Globus pallidus (tissue), 1 donor: ENCODE results near the gene MATN1.

ENCODE experiments used
- DNase-seq: peaks from one replicate; pipeline ENCODE4 v3.0.0-alpha.2; 2015; ENCODE audit warnings: low spot score

Gene MATN1

DNA sequence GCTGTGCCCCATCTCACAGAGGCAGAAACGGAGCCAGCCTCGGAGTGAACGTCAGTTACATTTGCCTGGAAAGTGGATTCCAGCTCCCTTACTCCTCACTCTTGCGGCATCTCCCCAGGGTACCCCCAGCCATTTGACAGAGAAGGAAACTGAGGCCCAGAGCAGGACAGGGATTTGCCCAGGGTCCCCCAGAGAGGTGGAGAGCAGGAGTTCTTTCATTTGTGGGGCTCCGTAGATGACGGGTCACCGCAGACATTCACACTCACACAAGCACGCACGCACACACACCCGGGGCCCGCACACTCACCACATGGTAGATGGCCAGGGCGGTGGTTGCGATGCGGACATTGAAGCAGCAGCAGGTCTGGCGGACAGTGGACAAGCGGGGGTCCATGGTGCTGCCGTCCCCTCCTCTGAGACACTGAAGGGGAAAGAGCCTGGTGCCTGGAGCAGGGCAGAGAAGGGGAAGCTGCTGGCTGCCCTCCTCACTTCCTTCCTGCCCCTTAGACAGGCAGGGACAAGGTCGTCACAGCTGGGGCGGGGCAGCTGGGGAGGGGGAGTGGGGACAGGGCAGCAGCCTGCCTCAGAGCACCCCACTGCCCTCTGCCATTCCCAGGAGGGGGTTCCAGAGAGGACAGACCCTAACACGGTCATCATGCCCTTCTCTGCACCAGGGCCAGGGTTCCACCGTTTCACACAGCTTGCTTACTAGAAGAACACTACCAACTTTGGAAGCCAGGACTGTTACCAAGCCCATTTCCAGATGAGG is 34.2 kb upstream of the MATN1 start, which contains the start of gene LAPTM5:
Gene LAPTM5 (minus strand): TSS at position 423 of the 769 bp plus-strand sequence. CDS start 29 bp downstream, at position 394.
- no peak for DNase-seq

DNA sequence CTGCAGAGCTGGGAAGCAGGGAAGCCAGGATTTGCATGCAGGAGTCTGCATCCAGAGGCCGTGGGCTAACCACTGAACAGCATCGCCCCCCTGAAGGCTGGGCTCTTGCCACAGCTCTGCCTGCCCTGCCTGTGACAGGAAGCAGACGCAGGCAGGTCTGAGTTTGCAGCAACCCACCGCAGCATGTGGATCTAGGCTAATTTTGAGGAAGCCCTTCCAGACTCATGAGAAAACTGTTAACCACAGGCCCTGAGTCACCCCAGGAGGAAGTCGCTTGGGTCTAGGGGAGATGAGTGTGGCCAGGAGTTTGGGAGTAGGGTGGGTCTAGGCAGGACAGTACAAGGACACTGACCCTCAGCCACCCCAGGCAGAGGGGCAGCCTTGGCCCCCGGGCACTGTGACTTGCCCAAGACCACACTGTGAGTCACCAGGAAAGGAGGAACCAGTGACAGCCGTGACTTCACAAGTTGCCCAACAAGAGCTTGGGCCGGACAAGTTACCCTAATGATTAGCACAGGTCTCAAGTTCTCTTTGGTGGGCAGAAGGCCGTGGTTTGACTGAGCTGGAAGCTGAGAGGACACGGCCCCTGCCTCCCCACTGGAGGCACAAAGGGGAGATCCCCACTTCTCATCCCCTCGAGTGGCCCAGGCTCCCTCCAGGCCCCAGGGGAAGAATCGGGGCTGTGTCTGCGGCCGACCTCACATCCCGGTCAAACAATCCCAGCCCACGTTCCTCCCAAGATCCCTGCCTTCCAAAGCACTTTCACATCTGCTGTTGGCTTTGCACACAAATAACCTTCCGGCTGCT is 33.4 kb upstream of the MATN1 start:
- DNase-seq, result no peak

DNA sequence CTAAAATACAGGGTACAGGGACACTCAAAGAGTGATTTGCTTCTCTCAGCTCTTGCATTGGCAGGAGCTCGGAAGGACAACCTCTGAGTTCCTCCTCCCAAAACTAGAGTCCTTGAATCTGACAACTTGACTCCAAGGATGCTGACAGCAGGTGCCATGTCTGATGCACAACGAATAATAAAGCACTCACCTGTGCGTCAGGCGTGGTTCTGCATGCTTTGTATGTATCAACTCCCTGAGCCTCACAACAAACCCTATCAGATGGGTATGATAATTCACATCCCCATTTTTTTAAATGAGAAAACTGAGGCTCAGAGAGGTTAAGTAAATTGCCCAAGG is 32.8 kb upstream of the MATN1 start:
- no peak for DNase-seq

DNA sequence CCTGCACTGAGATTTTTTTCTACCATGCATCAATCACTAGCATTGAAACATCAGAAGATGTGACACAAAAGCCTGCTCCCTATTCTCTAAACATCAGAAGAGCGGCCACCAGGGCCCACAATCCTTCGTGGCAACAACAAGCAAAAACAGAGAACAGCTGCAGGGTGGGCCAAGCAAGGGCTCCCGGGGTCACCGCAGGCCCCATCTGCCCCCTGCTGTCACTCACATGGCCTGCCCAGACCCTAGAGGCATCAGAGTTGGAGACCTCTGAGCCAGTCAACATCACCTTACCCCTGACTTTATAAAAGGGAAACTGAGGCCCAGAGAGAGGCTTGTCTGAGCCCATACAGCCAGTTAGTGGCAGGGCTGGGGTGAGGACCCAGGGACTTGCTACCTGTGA is 32.4 kb upstream of the MATN1 start:
- DNase-seq, result no peak

DNA sequence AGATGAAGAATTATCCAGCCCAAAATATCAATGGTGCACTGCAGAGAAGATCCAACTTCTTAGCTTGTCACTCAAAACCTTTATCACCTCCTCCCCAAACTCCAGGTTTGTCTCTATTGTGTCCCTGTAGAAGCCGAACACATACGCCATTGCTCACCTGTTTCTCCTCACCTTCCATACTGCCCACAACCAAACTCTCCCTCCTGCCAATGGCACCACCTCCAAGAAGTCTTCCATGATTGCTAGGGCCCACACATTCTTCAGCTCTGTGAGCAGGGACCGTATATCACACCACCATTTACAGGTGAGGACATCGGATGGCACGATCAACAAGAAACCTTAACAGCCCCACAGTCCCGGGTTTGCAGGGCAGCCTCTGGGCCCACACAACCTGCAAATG is 31.9 kb upstream of the MATN1 start:
- no peak for DNase-seq

DNA sequence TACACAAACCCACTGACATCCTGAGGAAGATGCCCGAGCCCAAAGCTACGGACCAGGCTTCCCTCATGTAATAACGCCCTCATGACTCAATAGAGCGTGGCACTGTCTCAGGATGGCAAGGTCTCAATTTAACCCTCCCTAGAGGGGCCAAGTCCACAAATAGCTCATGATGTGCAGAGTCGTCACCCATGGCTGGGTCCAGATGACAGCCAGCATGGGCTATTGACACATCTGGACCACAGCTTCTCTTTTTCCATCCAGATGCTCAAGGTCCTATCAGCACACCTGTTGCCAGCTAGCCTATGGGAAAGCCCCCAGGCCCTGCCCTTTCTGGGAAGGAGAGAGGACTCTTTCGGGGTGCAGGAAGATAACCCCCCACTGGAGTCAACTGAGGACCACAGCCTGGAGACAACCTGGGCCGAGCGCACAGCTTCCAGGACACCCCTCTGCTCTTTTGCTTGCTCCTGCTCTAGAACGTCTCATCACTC is 31.3 kb upstream of the MATN1 start:
- DNase-seq, result no peak

DNA sequence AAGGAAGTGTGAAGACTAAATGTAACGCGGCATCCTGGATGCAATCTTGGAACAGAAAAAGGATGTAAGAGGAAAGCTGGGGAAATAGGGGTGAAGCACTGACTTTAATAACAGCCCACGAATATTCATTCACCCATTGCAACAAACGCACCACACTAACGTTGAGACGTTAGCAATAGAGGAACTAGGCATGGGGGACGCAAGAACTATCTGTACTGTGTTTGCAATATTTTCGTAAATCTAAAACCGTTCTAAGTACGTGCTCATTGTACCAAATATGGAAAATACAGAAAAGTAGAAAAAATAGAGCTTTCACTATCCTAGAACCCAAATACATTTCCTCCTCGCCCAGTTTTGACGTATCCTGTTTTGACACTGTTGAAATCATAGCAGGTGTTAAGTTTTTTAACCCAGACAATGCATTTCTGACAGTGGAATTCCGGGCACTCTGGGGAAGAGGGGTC is 30.3 kb upstream of the MATN1 start:
- no peak for DNase-seq

DNA sequence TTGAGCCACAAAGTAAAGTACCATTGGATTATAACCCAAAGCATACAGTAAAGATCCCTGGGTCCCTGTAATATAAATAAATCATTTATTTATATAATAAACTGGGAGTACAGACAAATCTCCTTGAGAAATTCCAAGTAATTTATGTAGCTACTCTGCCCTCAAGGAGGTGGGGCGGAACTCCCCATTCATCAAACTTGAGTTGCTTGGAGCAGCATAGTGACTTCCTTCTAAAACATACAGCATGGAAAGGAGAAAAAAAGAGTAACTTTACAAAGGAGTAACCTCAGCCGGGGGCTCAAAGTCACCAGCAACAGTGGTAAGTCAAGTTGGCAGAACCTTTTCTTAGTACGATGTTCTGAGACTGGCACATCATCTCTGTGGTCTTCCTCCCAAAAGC is 29.7 kb upstream of the MATN1 start:
- DNase-seq, result no peak

DNA sequence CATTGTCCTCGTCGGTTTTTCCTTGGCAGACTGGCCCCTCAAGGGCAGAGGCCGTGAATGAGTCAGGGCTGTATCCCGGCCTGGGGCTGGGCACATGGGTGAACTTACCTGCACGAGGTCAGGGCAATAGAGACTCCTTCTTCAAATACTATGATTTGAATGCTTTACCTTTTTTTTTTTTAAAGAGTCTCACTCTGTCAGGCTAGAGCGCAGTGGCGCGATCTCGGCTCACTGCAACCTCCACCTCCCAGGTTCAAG is 29.2 kb upstream of the MATN1 start:
- DNase-seq, result no peak

DNA sequence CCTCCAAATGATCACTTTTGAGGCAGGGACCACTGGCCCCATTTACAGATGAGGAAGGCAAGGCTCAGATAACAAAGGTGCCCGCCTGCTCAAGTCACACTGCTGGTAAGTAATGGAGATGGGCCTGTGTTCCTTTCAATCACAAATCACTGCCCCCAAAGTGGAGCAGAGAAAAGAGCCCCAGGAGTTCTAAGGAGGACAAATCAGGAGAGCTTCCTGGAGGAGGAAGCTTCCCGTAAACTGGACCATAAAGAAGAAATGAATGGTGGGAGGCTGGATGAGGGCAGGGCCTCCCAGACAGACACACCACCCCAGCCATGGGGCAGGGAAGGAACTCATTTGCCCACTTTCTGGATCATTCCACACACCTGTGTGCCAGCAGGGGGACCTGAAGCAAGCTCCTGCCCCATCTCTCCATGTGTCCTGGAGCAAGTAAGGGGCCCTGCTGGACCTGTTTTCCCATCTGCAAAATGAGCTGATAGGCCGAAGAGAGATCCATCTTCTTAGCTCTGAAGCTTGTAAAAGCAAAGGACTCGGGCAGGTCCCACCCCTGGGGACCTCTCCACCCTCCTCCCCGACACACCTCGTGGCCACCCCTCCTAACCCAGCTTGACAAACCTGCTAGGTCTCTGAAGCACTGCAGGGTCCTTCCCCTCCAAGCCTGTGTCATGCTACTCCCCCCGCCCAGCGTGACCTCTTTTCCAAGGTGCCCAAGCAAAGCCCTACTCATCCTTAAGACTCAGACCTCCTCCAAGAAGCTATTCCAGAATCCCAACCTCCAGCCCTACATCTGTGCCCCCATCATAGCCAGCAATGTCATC is 28.7 kb upstream of the MATN1 start:
- no peak for DNase-seq

DNA sequence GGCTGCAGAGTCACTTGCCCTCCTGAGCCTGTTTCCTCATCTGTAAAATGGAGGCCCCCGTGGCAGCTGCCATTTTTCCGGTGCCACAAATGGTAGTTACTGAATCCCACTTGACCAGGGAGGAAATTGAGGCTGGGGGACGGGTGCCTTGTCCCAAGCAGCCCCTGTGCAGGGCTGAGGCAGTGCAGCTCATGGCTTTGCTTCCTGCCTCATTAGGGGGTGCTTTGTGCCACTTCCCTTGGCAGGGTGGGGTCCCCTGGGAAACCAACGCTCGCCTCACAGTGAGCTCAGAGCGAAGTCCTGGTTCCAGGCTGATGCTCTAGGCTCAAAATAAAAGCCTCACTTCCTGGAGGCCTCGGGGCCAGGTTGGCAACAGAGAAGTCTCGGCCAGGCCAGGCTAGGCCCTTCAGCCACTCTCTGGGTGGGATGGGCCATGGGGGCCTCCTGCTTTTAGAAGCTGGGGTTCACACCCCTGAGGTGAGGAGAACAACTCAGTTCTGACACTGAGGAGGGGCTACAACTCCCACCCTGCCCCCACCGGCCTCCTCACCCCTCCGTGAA is 27.4 kb upstream of the MATN1 start:
- DNase-seq, result no peak

DNA sequence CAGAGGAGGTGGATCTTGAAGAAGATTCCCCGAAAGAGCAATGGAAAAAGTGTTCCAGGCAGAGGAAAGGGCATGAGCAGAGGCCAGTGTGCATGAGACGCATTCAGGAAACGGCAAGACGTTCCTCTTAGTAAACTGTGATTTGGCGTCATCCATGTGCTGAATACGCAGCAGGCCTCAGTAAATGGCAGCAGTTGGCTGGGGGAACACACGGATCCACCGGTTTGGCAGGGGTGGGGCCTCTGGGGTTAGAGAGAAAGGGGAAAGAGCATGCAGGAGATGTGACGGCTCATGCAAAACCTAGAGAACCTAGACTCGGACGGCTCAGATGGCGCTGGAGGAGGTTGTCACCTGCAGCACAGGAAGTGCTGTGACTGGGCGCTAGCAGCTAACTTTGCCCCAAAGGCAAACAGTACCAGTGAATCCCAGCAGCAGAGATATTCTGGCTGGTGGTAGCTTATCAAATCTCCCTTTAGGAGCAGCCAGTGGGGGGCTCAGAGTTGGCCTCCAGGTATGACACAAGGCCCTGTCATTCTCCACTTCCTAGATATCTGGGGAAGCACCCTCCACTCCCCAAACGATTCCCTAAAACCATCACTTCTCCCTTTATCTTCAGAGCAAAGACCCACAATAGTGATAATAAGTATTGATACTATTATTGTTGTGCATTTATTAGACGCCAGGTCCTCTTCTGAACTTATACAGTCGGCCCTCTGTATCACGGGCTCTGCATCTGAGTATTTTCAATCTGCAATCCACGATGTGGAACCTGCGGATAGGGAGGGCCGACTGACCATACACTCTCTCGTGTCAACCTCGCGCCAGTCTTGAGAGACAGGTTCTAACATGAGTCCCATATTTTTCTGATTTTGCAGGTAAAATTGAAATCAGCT is 26.6 kb upstream of the MATN1 start:
- no peak for DNase-seq

DNA sequence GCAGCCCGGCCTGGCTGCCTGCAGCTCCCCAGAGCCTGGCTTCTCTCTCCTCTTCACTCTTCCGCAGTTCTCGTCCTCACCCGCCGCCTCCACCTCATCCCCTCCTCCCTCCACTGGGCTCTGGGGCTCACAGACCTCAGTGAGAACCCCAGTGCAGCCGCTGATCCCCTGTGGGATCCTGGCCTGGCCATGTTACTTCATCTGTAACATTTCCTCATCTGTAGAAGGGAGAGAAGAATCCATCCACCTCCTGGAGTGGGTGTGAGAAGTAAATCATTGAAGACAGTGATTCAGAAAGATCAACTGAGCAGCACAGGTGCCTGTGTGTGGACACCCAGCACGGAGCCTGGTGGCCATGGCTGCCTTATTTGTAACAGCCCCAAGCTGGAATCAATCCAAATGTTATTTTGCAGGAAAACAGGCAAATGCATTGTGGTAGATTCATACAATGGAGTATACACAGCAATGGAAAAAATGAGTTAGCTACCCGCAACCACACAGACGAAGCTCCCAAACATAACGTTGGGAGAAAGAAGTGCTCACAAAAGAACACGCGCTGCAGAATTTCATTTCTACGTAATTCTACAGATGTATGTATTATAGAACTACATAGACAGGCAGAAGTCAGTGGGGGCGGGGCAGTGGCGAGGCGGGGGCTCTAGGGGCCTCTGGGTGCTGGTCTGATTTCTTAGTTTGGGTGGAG is 25.5 kb upstream of the MATN1 start:
- DNase-seq, result peak; percentile 89

DNA sequence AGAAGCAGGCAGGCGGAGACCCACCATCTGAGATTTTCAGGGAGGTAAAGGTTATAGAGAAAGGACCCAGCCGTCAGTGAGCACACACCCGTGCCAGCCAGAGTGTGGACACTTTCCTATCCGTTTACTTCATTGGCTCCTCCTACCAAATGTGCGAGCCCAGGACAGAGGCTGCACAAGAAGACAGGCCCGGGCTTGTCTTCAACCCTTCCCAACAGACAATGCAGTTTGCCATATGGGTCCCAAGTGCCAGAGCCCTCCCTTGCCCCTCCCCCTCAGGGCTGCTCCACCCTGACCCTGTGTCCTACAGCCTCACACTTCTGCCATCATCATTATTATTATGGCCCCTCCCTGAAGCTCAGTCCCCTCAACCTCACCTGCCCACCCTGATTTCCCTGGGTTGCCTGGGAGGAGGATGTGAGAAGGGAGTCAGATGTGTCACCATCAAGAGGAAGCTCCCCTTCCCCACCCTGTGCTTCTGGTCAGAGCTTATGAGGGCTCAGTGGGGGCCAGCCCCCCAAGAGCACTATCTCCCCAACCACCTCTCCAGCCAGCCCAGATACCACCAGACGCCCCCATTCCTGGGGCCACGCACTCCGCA is 24.8 kb upstream of the MATN1 start:
- peak; percentile 86 for DNase-seq

DNA sequence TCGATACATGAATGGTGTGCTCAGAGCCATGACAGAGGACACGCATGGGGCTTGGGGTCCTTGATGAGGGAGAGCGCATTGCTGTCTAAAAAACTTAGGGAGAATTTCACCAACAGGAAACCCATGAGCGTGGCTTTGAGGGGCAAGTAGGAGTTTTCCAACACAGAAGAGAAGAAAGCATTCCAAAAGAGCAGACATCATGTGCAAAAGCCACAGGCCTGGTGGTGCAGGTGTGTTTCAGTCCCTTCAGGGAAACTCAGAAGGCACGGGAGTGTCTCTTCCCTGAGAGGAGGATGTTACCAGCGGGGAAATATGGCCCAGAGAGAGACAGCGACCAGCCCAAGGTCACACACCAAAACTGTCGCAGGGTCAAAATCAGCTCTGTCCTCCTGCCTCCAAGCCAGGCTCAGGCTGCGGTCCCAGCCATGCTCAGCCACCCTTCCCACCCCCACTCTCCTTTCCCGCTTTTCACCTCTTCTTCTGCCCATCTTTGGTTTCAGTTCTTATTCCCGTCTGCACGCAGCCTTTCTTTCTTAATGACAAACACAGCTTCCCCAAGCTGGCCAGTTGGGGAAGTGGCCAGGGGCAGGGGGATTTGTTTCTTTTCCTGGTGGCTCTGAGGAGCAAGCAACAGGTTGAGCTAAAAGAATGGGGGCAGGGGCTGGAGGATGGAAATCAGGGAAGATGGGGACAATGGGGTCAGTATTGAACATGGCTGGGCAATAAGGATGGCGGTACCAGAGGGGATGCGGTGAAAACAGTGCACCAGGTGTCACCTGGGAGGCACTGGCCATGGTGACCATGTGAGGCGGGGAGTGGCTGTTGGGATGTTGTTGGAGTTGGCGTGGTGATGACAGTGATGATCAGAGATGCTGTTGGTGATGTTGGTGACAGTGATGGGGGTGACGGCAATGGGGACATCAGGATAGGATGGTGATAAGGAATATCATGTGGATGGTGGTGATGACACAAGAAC is 23.9 kb upstream of the MATN1 start:
- DNase-seq, result no peak

DNA sequence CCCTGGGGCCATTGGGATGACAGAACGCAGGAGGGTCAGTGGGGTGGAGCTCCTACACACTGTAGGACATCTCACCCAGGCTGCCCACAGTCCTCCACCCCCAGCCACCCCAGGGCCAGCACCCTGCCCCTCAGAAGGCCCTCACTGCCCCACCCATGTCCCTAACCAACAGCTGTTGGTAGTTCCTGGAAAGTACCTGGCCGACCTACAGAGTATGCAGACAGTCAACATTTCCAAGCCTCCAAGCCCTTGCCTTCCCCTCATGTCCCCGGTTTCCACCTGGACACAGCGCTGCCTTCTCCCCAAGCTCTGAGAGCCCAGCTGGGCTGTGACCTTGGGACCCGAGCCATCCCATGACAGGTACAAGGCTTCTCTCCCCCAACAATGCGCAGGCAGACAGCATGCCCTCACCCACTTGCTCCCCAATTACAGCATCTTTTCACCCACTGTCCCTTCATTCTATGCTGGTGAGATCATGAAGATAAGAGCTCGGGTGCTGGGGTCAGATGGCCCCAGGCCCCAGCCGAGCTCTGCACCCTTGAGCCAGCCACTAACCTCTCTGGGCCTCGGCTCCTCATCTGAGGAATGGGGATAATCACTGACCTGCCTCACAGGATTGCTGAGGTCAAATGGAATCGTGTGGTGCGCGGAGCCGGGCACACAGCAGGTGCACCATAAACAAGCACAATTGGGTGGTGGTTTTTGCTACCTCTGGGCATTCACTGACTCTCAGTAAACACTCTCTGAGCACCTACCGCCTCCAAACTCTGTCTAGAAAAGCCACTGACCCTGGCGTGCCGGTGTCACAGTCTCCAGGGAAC is 23.0 kb upstream of the MATN1 start:
- DNase-seq, result no peak

DNA sequence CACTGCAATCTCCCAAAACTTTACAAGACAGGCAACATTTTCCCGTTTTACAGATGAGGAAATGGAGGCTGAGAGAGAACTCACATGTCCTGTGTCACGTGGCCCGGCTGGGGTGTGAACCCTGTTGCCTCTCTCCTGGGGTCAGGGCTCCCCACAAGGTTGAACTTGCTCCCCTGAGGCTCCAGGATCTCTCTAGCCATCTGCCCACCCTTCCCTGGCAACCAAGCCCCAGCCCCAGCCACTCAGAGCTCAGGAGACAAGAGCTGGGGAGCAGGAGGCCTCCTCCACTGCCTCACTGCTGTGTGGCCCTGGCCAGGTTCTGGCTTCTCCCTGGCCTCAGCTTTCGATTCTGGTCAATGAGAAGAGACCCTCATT is 22.4 kb upstream of the MATN1 start:
- DNase-seq, result no peak

DNA sequence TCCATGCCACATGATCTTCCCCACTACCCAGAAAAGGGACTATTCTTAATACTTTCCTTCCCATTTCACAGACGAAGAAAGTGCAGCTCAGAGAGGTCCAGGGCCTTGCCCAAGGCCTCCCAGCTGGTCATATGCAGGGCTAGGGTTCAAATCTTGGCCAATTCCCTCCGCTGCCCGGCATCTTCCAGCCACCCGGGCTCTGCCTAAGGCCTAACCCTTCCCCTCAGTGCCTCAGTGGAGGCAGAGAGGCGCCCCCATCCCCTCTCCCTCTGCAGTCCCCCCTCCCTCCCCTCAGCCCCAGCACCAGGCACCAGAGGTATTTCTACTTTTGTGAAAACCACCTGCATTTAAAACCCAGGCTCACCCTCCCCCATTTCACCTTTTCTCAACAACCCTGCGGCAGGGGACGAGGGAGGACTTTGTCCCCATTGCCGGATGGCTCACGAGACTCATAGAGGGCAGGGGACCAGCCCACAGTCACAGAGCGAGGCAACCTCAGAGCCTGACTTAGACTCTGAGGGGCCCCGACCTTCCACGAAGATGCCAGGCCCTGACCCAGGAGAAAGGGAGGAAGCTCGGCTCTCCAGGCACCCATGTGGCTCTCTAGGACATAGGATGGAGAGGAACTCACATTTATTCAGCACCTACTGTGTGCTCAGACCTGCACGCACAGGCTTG is 21.9 kb upstream of the MATN1 start:
- no peak for DNase-seq
